Stimulated activated naive CD4-positive, alpha-beta T cell treated with Interleukin-2 at 50 U/mL for 16 hours (primary cell): Measurements from ENCODE around the gene USP10.
"Not testable (repeated sequence)": the region's sequence is repeated elsewhere in the genome, so short reads cannot be mapped to it uniquely, and the experiment has no call there.

Experiments
- DNase-seq: peaks from one replicate; lab custom pipeline; 2025; lab: John Stamatoyannopoulos, UW

USP10 gene

DNA sequence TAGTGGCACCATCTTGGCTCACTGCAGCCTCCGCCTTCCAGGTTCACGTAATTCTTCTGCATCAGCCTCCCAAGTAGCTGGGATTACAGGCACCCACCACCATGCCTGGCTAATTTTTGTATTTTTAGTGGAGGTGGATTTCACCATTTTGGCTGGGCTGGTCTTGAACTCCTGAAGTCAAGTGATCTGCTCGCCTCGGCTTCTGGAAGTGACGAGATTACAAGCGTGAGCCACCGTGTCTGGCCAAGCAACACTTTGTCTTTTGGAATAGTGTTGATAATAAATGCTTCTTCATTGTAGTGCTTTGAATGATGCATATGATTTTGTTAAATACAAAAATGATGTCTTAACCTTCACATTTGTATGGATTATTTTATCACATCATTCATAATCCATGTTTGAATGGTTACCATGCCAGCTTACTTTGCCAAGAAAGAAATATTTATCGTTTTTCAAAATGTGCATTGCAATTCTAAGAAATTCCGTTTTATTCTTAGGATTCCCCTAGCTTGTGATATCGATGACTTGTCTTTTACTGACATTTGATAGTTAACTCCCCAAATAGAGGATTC lies 29.1 kb downstream of the USP10 start:
- no peak for DNase-seq

DNA sequence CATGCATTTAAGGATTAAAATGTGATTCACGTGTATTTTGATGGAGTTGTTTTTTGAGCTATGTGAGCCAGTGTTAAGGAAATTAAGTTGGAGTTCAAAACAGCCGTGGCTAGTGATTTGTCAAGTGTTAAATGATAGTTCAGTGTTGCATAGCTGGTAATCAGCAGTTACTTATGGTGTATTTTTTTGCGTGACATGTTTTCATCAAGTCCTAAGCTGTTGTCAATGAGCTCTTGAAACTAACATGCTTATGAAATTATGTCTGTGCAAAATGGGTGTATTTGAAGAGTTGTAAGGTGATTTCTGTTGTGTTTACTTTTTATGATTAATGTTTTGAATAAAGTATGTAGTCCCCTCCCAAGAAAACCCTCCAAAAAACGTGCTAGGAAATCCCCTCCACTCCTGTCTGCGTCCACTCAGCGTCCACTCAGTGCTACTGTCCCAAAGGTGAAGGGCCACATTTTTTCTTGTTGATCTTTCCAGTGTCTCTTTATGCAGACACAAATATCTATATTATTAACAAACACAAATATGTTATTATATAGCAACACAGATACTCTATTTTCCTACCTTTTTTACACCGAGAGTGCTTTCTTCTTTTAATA lies 30.0 kb downstream of the USP10 start:
- DNase-seq: no peak

DNA sequence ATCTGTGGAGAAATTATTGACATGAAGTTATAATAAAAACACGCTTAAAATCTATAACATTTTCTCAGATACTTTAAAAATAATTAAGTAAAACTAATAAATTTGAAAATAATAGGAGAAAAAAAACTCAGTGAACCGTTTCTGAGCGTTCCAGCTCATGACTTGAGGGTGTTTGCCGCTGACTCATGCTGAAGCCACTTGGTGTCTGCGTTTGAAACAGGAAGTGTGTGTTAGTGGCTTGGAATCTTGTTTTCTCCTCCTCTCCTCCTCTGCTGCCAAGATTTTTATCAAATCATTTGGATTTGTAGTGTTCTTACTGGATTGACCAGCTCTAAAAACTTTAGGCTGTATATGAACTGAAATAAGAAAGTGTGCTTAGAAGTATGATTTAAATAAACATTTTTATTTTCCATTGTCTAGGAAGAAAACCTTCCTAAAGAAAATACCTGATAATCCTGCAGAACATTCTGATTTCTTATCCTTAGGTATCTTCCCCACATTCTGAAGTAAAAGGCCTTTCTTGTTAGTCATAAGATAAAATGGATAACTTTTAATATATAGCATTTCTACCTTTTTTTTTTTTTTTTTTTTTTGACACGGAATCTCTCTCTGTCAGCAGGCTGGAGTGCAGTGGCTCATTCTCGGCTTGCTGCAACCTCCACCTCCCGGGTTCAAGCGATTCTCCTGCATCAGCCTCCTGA lies 30.8 kb downstream of the USP10 start:
- DNase-seq: peak; percentile 30

DNA sequence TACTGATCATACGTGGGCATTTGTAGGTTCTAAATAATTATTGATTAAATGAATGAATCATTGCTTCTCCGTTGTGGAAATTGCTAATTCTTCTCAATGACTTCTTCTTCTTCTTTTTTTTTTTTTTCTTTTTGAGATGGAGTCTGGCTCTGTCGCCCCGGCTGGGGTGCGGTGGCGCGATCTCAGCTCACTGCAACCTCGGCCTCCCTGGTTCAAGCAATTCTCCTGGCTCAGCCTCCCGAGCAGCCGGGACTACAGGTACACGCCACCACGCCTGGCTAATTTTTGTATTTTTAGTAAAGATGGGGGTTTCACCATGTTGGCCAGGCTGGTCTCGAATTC lies 32.5 kb downstream of the USP10 start:
- DNase-seq: not testable (repeated sequence)

DNA sequence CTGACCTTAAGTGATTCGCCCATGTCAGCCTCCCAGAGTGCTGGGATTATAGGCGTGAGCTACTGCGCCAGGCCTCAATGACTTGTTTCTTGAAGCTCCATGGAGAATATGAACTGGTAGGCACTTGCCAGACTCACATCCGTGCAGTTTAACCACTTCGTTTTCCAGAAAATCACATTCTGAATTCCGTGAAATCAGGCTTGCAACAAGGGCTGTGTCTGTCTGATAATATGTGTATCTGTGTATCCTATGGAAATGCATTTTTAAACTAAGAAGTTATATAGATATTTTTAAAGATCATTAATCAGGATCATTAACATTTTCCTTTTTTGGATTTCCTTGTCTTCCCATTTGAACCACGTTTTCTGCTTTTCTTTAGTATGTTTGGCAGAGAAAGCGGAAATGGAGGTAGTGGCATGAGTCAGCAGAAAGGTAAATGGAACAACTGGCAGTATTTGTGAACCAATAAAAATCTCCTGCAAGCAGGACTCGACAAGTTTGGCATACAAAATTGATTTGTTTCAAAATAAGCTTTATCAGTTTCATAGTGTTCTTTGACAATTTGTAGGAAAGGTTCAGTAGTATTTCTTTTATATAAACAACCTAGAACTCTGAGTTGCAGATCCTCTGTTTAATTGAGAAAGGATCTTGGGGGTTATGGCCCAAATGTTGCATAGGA lies 33.0 kb downstream of the USP10 start:
- DNase-seq: no peak

DNA sequence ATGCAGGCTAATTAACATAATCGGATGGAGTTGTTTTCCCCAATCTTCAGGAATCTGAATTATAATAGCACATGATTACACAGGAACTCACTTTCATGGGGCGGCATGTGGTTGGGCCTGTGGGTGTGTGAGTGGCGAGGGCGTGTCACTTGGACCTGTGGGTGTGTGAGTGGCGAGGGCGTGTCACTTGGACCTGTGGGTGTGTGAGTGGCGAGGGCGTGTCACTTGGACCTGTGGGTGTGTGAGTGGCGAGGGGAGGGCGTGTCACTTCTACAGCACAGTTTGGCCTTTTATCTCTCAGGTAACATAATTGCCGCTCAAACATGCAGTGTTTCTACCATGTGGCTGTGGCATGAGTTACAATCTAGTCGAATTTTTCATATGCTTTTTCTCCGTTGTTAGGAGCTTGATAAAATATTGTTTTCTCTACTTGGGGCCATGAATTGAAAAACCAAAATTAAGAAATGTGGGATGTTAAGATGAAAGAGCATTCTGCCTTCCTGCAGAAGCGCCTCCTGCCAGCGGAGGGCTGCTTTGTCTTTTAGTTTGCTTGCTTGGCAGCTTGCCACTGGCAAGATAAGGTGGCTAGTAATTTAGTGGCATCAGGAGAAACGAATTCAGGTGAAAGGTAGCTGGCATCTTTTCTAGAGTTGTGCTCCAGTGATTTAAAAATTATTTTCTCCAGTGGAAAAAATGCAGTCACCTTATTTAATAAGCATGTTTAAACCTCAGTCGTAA lies 36.2 kb downstream of the USP10 start:
- peak; percentile 29 for DNase-seq

DNA sequence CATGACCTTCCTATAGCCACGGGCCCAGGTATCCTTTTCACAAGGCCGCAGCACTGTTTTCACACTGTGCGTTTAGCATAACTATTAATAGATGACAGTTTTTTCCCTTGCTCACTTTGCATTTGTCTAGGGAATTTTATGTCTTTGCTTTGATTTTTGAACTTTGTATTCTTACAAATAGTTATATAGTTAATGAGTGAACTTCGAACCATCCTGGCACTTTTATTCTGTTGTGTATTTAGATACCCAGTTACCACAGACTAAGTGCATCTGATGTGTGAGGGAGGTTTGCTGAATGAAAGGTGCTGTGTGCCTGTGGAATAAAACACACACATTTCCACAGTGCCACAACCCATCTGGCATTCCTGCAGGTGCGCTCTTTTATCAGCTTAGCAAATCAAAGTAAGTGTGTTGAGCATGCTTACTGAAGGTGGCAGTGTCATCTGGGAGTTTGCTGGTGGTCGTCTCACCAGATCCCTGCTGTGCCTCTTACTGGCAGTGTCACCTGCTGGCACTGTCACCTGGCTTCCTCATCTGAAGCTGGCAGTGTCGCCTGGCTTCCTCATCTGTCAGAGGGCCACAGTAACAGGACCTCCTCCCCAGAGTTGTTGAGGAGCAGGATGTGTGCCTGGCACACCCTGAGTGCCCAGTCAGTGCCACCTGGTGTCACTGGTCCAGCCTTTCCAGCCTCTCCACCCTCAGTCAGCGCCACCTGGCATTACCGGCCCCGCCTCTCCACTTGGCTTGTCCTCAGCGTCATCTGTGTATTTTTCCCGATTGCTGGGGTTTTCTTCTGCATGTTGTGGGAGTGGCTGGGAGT lies 37.6 kb downstream of the USP10 start:
- no peak for DNase-seq

DNA sequence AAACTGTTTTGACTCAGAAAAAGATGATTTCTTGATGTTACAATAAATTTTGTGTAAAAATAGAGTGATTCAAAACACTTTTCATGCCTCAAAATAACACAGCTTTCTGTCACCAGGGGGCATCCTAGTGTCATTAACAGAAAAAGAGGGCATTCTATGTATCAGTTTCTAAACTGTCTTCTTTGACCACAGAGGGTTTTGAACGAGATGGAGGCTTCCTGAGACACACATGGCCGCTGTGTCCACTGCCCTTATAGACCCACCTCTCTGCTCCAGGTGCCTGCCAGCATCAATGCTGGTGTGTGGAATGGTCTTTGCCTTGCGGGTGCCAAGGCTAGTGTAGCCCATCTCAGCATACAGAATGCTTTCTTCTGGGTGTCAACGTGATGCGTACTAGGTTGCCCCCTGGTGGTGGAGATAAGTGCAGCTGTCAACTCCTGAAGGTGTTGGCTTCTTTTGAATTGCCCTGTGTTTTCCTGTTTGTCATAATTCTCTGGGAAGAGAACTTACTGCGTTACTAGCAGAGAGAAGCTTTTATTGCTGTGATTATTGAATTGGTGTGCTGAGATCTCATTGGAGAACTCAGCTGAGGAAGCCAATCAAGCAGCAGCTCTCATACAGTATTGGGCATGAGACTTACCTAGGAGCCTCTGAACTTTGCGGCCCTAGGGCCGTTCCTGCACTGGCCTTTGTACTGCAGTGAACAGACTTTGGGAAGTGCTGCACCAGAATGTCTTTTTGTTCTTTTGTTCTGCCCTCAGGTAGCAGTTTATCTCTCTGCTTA lies 38.6 kb downstream of the USP10 start:
- peak; percentile 67 for DNase-seq

DNA sequence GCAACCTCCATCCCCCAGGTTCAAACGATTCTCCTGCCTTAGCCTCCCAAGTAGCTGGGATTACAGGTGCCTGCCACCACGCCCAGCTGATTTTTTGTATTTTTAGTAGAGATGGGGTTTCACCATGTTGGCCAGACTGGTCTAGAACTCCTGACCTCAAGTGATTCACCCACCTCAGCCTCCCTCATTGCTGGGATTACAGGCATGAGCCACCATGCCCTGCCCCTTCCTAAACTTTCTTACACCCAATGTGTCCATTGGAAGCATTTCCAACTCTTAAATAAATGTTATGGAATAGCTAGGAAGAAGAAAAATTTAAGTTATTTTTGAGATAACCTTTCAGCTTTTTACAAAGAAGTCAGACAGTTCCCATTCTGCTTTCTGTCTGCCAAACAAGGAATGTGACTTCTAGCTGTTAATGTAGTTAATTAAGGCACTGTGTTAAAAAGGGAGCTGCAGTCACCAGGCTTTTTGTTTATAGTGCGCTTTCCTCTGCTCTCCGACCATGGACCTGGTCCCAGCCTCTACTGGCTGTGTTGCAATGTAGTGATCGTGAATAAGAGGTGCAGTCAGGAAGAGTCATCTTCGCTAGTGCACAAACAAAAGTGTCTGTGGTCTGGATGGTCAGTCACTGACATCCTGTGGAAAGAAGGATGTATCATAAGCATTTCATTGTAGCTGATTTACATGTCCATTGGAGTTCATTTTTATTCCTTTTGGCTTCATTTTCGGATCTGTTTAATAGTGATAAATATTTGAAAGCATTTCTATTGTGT lies 39.7 kb downstream of the USP10 start:
- DNase-seq: no peak

DNA sequence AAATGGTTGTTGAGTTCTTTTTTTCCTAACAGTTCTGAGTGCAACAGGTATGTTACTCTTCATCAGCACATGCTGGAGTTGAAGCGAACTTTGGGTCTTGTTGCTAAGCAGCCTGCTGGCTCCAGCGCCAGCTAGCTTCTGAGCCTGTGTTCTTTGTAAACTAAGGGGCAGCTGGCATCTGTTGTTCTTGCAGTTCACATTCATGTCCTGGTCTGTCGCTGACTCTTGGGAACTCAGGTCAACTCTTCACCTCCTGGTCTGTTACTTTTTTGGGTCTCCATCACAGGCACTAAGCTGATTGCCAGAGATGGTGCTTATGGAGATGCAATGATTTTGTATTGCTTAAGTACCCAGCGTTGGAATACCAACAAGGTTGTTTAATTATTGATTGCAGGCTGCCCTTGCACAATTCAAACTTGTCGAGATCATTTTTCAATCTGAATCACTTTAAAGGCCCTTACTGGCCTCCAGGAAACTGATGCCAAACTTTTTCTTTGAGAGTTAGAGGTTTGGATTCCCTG lies 40.9 kb downstream of the USP10 start:
- DNase-seq: no peak

DNA sequence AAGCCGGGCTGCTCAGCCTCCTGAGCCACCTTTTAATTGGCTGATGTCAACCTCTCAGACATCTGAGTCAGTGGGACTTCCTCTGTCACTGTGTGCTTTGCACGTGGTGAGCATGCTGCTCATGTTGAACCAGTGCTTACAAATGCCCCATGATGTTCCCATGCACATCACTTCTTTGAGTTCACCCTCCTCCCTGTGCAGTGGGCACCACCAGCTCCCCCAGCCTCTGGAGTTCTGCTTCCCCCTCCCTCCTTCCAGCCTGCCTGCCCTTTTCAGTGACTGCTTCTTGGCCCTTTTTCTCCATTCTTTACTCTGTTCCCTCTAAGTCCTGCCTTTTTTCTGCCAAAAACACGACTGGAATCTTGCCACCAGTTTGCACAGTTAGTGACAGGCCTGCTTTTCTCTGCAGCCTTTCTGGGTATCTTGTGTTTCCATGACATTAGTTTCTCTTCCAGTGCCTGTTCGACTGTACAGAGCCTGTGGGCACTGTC lies 41.6 kb downstream of the USP10 start:
- DNase-seq: no peak

DNA sequence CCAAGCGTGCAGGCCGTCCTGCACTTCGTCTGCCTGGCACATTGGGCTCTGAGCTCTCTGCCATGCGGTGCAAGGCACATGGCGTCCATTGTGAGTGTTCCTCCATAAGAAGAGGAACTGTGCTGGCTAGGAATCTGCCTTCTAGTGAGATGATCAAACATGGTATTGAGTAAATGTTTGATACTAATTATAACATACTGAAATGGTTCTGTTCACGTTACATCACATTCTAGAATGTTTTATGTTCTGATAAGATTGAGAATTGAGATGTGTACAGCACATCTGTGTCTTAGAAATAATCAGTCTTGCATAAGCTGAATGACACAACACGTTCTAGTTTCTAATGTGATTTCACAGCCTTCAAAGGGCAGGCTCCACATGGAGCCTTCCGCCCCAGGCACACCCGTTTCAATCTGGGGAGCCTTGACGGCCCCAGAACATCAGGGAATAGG lies 42.9 kb downstream of the USP10 start:
- DNase-seq: no peak

DNA sequence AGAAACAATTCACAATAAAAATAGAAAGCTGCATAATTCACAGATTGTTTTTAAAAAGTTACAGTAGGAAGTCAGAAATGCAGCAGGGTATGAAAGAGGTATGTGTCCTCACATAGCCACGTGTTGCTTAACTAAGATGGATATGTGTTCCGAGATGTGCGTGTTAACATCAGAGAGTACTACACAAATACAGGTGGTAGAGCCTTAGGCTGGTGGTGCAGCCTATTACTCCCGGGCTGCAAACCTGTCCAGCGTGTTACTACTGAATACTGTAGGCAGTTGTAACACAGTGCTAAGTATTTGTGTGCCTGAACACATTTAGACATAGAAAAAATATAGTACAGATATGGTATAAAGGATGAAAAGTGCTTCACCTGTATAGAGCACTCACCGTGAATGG lies 46.4 kb downstream of the USP10 start:
- no peak for DNase-seq

DNA sequence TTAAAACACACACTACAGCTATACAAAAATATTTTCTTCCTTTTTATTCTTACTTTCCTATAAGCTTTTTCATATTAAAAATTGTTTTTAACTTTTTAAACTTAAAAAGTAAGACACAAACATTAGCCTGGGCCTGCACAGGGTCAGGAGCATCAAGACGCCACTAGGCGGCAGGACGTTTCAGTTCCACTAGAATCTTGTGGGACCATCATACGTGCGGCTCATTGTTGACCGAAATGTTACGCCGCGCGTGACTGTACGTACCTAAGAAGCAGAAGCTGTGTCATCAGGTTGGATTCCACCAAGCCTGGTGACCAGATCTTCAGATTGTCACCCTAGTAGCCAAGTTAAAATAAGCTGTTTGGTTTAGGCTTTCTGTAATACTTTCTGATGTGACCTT lies 47.1 kb downstream of the USP10 start:
- no peak for DNase-seq

DNA sequence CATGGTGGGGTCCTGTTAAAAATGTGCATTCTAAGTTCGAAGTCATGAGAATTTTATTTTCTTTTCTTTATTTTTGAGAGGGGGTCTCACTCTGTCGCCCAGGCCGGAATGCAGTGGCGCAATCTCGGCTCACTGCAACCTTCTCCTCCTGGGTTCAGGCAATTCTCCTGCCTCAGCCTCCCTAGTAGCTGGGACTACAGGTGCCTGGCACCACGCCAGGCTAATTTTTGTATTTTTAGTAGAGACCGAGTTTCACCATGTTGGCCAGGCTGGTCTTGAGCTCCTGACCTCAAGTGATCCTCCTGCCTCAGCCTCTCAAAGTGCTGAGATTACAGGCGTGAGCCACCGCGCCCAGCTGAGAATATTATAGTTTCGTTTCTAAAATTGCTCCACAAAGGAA lies 48.4 kb downstream of the USP10 start:
- not testable (repeated sequence) for DNase-seq

DNA sequence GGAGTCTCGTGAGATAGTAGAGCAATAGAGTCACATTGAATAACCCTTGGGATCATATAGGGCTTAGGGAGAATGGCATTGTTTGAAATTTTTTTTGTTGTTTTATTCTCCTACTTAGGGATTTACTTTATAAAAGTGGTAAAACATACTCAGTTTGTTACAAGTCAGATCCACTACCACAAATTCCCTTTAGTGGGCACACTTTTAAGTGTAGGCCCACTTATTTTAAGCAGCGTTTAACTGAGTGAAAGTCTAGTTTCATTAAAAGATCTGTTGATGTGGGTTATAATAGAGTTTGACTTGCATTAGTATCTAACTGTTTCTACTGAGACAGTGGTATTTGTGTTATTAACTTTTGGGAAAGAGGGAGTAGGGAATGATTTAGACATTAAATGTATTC lies 49.3 kb downstream of the USP10 start:
- DNase-seq: no peak

DNA sequence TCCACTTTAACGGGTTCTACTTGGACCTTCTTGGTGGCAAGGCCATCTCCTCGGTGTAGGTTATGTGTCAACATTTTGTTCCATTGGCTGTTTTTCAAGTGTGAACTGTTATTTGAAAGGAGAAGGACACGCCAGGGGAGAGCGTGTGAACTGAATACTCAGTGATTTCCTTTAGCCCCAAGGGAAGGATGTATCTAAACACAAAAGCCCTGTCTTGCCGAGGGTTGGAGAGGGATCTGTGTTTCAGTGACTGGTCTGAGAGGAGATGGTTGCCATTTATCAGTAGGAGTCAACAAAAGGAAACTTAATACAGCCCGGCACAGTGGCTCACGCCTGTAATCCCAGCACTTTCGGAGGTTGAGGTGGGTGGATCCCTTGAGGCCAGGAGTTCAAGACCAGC lies 50.0 kb downstream of the USP10 start:
- no peak for DNase-seq

DNA sequence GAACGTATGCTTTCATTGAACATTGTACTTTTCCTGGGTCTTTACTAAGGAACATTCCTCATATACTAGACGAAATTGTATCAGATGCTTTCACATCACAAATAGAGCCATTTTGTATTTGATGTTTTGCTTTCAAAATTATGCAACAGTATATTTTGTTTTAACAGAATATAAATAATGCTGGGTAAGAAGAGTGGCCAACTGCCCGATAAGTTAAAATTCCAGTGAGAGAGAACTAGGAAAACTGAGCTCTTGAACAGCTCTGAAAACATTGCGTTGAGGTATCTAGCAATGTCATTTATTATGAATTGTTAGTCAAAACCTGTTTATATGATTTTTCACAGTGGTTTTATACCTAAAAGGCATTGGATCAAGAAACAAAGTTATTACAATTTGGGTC lies 50.8 kb downstream of the USP10 start:
- no peak for DNase-seq

DNA sequence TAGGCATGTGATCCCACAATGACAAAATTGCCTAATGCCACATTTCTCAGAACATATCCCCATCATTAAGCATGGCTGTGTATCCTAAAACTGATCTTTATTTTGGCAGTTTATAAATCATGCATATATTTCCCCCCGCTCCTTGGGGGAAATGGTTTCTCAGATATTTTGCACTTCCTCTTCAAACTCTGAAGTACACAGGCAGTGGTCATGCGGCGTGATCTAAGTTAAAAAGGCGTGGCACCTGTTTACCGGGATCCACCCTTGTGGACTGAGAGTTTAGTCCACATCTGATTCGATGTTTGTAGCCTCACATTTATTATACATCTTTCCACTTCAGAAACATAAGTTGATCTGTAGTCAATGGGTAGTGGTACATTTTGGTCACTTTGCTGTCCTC lies 51.4 kb downstream of the USP10 start:
- DNase-seq: no peak

DNA sequence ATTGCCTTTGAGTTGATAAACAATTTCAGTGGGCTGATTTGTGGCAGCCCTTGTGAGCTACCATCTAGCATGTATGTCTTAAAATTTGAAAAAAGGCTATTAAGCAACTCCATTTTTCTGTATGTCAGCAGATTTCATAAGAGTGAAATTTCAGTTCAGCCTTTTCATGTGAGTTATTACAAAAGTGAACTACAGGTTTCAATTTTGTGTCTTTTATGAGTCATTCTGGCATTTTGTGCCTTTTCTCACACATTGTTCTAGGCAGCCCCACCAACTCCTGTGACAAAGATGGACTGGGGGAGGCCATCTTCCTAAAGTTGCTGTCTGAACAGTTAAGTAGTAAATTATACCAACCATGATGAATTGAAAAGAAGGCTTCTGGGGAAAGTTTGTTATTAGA lies 52.1 kb downstream of the USP10 start:
- peak; percentile 28 for DNase-seq
